ENCODE results near the gene ERGIC2.

GRCh38 chr12:29287622-29288021 is 93.3 kb downstream of the ERGIC2 start:
- TF ChIP-seq CTCF (IDR thresholded peaks at IDR 0.05) (no peak), POLR2A (IDR thresholded peaks at IDR 0.05) (no peak)
